ENCODE data around the gene PDIA4. TPM values are rescaled to one million over a fixed set of nuclear protein-coding genes. Genes with fewer than 3 reads are reported as not detected.
"Not testable (repeated sequence)": the region's sequence is repeated elsewhere in the genome, so short reads cannot be mapped to it uniquely, and the experiment has no call there.

The PDIA4 gene
- total RNA-seq, 2 experiments from 2014 or later = 80.2 to 82.8 TPM

DNA sequence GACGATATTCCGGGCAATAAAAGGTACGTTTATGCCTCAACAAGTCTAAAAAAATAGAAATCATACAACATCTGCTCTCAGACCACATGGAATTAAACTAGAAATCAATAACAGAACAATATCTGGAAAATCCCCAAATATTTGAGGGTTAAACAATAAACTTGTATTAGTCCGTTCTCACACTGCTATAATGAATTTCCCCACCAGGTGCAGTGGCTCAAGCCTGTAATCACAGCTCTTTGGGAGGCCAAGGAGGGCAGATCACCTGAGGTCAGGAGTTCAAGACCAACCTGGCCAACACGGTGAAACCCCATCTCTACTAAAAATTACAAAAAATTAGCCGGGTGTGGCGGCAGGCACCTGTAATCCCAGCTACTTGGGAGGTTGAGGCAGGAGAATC is 49.2 kb downstream of the PDIA4 start:
- H3K9me3 Mint-ChIP-seq; DNase-seq; H3K36me3 Mint-ChIP-seq (ENCODE audit: low read depth); CTCF ChIA-PET; H3K27me3 Mint-ChIP-seq (ENCODE audit: low read depth); H3K4me3 Mint-ChIP-seq: not testable (repeated sequence)
- H3K27ac Mint-ChIP-seq = peak overlapping the region; percentile 55
- intact Hi-C loops (cut with micrococcal nuclease) = loop anchor here (1.0 kb wide), 1 partner anchor 13 kb away; no protein-coding TSS in a partner anchor
- peaks cover 25% of the 10 kb centered on the region for H3K4me1 Mint-ChIP-seq (ENCODE audit: low read depth)

DNA sequence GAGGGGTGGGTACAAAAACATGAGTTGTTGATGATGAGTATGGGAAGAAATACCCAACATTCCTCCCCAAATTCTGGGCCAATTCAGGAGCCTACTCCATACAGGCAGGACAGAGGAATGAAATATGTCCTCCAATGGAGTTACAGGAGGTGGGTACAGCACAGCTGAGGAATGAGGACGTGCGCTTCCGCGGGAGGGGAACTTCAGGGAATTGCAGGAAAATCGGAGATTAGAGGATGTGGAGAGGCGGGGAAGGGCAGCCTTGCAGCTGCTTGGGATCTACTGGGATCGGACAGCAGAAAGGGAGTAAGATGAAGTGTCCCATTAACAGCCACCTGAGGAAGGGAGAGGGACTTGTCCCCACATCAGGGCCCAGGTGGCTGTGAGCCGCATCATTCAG is 50.2 kb downstream of the PDIA4 start:
- Mint-ChIP-seq H3K9me3 (peaks cover 6% of the 10 kb centered on the region), H3K36me3 (ENCODE audit: low read depth) (no peaks in the 10 kb centered on the region), H3K4me3 (no peak overlapping the region), H3K4me1 (ENCODE audit: low read depth) (peaks cover 17% of the 10 kb centered on the region), H3K27ac (no peak overlapping the region), H3K27me3 (ENCODE audit: low read depth) (no peaks in the 10 kb centered on the region)
- intact Hi-C loops (cut with micrococcal nuclease) = no loop called here
- DNase-seq = no peak
- CTCF ChIA-PET = interaction anchor here (0.6 to 1.0 kb wide), 2 partner anchors 10 to 255 kb away, joined by 3 to 4 read pairs; no protein-coding TSS in a partner anchor

DNA sequence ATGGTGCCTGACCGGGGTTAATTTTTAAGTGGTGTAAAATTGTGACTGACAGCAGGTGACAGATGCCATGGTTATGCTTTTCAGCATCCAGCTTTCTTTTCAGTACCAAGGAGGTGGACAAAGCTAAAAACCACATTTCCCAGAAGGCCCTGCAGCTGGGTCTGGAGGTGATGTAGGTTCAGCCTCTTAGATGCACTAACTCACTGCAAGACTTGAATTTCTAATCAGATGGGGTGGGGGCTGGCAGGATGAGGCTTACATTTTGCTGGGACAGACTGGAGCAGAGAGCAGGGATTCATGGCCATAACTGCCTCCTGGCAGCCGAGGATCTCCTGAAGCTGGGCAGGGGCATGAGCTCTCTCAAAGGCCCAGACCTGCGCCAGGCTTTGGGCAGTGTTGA is 52.4 kb downstream of the PDIA4 start:
- Mint-ChIP-seq H3K27me3 (ENCODE audit: low read depth) (no peaks in the 10 kb centered on the region), H3K36me3 (ENCODE audit: low read depth) (no peaks in the 10 kb centered on the region), H3K4me1 (ENCODE audit: low read depth) (peaks cover 15% of the 10 kb centered on the region), H3K9me3 (no peaks in the 10 kb centered on the region), H3K27ac (no peak overlapping the region), H3K4me3 (no peak overlapping the region)
- CTCF ChIA-PET = no interaction called here
- intact Hi-C loops (cut with micrococcal nuclease) = no loop called here
- DNase-seq = no peak

DNA sequence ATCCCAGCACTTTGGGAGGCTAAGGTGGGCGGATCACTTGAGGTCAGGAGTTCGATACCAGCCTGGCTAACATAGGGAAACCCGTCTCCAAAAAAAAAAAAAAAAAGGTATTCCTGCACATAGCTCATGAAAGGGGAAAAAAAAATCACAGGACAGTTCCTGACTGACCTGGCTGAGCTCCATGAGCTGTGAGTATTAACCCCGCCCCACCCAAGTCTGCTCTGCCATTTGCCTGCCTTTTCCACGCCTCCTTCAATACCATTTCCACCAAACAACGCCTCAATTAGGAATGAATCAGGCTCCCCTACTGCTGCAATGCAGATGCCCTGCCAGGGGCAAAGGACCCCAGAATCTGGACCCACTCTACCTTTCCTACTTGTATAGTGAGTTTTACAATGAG is 55.0 kb downstream of the PDIA4 start:
- Mint-ChIP-seq H3K27me3 (ENCODE audit: low read depth) (no peaks in the 10 kb centered on the region), H3K36me3 (ENCODE audit: low read depth) (no peaks in the 10 kb centered on the region), H3K9me3 (no peaks in the 10 kb centered on the region), H3K4me1 (ENCODE audit: low read depth) (no peaks in the 10 kb centered on the region), H3K4me3 (no peak overlapping the region), H3K27ac (no peak overlapping the region)
- CTCF ChIA-PET = no interaction called here
- no peak for DNase-seq
- intact Hi-C loops (cut with micrococcal nuclease) = no loop called here

DNA sequence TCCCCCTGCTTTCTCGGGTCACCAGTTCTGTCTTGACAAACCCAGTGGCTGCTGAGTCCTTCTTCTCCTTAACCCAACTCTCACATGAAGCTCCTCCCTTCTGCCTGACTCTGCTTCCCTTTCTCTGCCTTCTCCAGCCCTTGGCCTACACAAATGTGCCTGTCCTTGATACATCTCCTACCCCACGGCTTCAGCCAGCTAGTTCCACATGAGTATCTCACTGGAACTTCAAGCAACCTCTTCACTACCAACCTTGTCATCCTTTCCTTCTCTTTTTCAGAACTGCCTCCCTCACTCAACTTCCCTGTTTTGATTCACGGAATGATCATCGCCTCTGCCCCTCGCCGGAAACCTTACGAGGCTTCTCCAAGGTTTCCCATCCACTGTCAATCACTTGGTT is 55.9 kb downstream of the PDIA4 start:
- no peaks in the 10 kb centered on the region for H3K4me1 Mint-ChIP-seq (ENCODE audit: low read depth)
- intact Hi-C loops (cut with micrococcal nuclease) = no loop called here
- H3K36me3 Mint-ChIP-seq (ENCODE audit: low read depth) = no peaks in the 10 kb centered on the region
- CTCF ChIA-PET = interaction anchor here (1.0 kb wide), 2 partner anchors 14 to 397 kb away, joined by 3 read pairs; no protein-coding TSS in a partner anchor
- H3K27me3 Mint-ChIP-seq (ENCODE audit: low read depth) = no peaks in the 10 kb centered on the region
- no peaks in the 10 kb centered on the region for H3K9me3 Mint-ChIP-seq
- H3K4me3 Mint-ChIP-seq = no peak overlapping the region
- no peak overlapping the region for H3K27ac Mint-ChIP-seq
- DNase-seq = no peak

DNA sequence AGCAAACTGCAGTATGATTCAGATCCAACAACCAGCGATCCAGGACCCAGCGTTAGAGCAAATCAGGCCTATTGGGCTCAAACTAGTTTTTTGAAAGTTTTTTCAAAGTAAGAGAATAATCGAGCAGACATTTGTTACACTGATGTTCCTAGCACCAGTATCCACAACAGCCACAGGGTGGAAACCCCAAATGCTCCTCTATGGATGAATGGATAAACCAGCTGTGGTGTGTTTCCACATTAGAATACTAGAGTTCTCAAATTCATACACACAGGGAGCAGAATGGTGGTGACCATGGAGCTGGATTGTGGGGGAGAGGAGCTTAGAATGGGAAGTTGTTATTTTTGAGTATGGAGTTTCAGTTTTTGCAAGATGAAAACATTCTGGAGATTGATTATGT is 60.7 kb downstream of the PDIA4 start:
- Mint-ChIP-seq H3K36me3 (ENCODE audit: low read depth) (no peaks in the 10 kb centered on the region), H3K4me1 (ENCODE audit: low read depth) (peaks cover 20% of the 10 kb centered on the region), H3K9me3 (no peaks in the 10 kb centered on the region), H3K4me3 (no peak overlapping the region), H3K27ac (no peak overlapping the region), H3K27me3 (ENCODE audit: low read depth) (no peaks in the 10 kb centered on the region)
- no peak for DNase-seq
- CTCF ChIA-PET = interaction anchor here (0.6 to 2.9 kb wide), 8 partner anchors 10 to 392 kb away, joined by 3 to 27 read pairs (median 4); no protein-coding TSS in a partner anchor
- intact Hi-C loops (cut with micrococcal nuclease) = loop anchor here (1.0 to 2.0 kb wide), 2 partner anchors 161 to 702 kb away; no protein-coding TSS in a partner anchor

DNA sequence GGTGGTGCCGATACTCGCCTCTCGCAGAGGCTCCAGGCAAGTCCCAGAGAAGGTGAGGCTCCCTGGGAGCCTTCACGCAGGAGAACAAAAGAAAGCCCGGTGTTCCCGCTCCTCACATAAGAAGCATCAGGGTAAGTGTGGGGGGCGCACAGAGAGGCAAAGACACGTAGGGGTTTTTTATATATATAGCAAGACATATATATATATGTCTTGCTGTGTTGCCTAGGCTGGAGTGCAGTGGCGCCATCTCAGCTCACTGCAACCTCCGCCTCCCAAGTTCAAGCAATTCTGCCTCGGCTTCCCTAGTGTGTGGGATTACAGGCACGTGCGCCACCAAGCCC is 61.3 kb downstream of the PDIA4 start:
- DNase-seq = no peak
- Mint-ChIP-seq H3K4me1 (ENCODE audit: low read depth) (peaks cover 25% of the 10 kb centered on the region), H3K27ac (no peak overlapping the region), H3K9me3 (no peaks in the 10 kb centered on the region), H3K4me3 (peak overlapping the region; percentile 55), H3K27me3 (ENCODE audit: low read depth) (no peaks in the 10 kb centered on the region), H3K36me3 (ENCODE audit: low read depth) (no peaks in the 10 kb centered on the region)
- intact Hi-C loops (cut with micrococcal nuclease) = loop anchor here (1.0 to 2.0 kb wide), 2 partner anchors 160 to 702 kb away; no protein-coding TSS in a partner anchor
- CTCF ChIA-PET = interaction anchor here (1.0 to 2.9 kb wide), 10 partner anchors 9 to 462 kb away, joined by 3 to 27 read pairs (median 4); no protein-coding TSS in a partner anchor

DNA sequence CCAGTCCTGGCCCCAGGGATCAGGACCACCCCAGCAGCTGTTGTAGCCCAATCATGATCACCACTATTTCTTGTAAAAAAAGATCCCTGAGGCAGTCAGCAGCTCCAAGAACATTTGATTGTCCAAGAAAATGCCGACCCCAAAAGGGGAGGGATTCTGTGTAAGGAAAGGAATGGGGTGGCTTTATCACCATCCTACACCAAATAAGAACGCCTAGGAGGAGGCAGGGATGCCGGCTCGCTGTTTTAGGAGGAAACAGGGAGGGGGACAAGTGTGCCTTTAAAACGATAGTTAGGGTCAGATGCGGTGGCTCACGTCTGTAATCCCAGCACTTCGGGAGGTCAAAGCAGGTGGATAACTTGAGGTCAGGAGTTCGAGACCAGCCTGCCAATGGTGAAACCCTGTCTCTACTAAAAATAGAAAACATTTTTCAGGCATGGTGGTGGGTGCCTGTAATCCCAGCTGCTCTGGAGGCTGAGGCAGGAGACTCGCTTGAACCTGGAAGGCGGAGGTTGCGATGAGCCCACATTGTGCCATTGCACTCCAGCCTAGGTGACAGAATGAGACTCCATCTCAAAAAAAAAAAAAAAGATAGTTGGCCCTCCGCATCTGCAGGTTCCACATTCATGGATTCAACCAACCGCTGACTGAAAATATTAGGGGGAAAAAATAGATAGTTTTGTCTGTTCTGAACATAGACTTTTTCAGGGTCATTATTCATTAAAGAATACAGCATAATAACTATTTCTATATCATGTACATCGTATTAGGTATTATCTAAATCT is 63.6 kb downstream of the PDIA4 start:
- H3K4me3 Mint-ChIP-seq = peak overlapping the region; percentile 10
- DNase-seq = peak; percentile 52
- intact Hi-C loops (cut with micrococcal nuclease) = loop anchor here (1.0 kb wide), 1 partner anchor 19 kb away; no protein-coding TSS in a partner anchor
- H3K36me3 Mint-ChIP-seq (ENCODE audit: low read depth) = no peaks in the 10 kb centered on the region
- no peaks in the 10 kb centered on the region for H3K9me3 Mint-ChIP-seq
- CTCF ChIA-PET = interaction anchor here (0.6 to 2.4 kb wide), 12 partner anchors 19 to 648 kb away, joined by 3 to 19 read pairs (median 6); no protein-coding TSS in a partner anchor
- H3K27ac Mint-ChIP-seq = no peak overlapping the region
- H3K27me3 Mint-ChIP-seq (ENCODE audit: low read depth) = no peaks in the 10 kb centered on the region
- H3K4me1 Mint-ChIP-seq (ENCODE audit: low read depth) = peaks cover 25% of the 10 kb centered on the region

DNA sequence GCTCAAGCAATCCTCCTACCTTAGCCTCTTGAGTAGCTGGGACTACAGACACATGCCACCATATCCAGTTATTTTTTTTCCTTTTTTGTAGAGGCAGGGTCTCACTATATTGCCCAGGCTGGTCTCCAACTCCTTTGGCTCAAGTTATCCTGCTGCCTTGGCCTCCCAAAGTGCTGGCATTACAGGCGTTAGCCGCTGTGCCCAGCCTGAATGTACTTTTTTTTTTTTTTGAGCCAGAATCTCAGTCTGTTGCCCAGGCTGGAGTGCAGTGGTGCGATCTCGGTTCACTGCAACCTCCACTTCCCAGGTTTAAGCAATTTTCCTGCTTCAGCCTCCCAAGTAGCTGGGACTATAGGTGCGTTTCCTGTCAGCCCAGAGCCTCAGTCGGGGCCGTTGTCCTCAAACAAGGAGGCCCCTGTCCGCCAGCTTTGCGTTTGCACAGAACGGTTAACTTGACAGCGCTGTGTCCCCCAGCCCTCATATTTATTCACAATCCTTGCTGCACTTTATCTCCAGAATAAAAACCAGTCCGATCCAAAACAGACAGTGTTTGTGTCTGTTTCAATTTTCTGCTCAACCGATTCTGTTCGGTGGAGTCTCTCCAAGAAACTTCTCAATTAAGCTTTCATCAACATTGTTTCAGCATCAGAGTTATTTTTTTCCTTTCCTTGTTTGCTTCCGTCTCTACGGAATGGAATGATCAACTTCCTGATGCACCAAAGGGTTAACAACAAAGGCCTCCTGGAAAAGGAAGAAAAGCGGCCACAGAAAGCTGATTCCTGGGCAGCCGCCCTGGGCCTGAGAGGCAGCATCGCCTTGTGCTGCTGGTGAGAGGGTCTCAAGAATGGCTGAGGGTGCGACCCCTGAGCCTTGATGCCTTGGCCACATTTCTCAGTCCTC is 64.5 kb downstream of the PDIA4 start:
- no peaks in the 10 kb centered on the region for H3K27me3 Mint-ChIP-seq (ENCODE audit: low read depth)
- intact Hi-C loops (cut with micrococcal nuclease) = loop anchor here (1.0 to 2.0 kb wide), 6 partner anchors 19 to 267 kb away; no protein-coding TSS in a partner anchor
- DNase-seq = no peak
- CTCF ChIA-PET = interaction anchor here (0.6 to 2.4 kb wide), 38 partner anchors 13 to 708 kb away, joined by 3 to 19 read pairs (median 4); partner anchors contain the start of gene CUL1
- H3K27ac Mint-ChIP-seq = peak overlapping the region; percentile 6
- H3K4me3 Mint-ChIP-seq = peak overlapping the region; percentile 91
- peaks cover 25% of the 10 kb centered on the region for H3K4me1 Mint-ChIP-seq (ENCODE audit: low read depth)
- H3K36me3 Mint-ChIP-seq (ENCODE audit: low read depth) = no peaks in the 10 kb centered on the region
- H3K9me3 Mint-ChIP-seq = no peaks in the 10 kb centered on the region

DNA sequence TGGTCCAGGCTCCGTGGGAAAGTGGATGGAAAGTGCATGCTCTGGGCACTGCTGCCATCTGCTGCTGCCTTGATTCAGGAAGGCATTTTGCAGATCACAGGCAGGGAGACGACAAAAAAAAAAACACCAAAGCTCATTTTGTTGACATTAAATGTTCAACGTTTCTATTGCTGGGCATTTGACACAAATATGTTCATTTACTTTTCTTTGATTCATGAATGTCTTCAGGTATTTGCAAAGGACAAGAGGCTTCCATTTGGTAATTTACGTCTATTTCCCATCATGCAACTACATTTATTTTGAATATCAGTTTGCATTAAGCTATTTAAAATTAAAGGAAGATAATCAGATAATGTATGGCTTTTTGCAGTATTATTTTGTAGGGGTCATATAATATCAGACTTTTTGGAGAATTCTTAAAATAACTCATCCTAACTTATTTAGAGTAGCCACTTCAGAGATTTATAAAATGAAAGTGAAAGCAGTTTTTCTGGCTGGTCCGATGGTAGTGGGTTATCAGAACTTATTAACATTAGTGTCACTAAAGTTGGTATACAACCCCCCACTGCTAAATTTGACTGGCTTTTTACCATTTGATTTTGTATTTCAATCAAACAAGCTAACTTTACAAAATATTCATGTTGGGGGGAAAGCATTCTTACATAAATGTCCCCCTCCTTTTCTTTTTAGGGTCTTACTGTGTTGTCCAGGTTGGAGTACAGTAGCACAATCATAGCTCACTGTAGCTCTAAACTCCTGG is 65.3 kb downstream of the PDIA4 start:
- Mint-ChIP-seq H3K27ac (peak overlapping the region; percentile 95), H3K4me1 (ENCODE audit: low read depth) (peaks cover 25% of the 10 kb centered on the region), H3K4me3 (peak overlapping the region; percentile 91), H3K36me3 (ENCODE audit: low read depth) (no peaks in the 10 kb centered on the region), H3K27me3 (ENCODE audit: low read depth) (no peaks in the 10 kb centered on the region), H3K9me3 (no peaks in the 10 kb centered on the region)
- intact Hi-C loops (cut with micrococcal nuclease) = loop anchor here (1.0 to 2.0 kb wide), 12 partner anchors 22 to 698 kb away; partner anchors contain the start of gene EZH2
- peak; percentile 86 for DNase-seq
- CTCF ChIA-PET = interaction anchor here (0.6 to 2.4 kb wide), 43 partner anchors 14 to 707 kb away, joined by 3 to 19 read pairs (median 4); partner anchors contain the start of gene CUL1

DNA sequence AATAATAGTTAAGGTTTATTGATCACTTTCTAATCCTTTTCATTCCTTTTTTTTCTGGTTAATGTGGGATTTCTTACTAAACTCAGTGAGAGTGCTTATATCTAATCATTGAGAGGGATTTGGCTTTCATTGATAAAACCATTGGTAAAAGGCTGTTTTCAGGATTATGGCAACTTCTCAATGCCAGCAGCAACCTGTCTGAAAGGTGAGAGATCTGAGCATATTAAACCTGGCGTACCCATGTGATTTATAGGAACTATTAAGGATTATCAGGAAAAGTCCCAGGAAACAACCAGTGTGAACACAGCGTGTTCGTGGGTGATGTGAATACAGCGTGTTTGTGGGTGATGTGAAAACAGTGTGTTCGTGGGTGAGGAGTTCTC is 65.9 kb downstream of the PDIA4 start:
- H3K4me1 Mint-ChIP-seq (ENCODE audit: low read depth) = peaks cover 25% of the 10 kb centered on the region
- no peaks in the 10 kb centered on the region for H3K27me3 Mint-ChIP-seq (ENCODE audit: low read depth)
- no peaks in the 10 kb centered on the region for H3K9me3 Mint-ChIP-seq
- no peaks in the 10 kb centered on the region for H3K36me3 Mint-ChIP-seq (ENCODE audit: low read depth)
- peak overlapping the region; percentile 95 for H3K27ac Mint-ChIP-seq
- no peak for DNase-seq
- CTCF ChIA-PET = interaction anchor here (0.7 to 2.4 kb wide), 26 partner anchors 20 to 700 kb away, joined by 3 to 19 read pairs (median 4); partner anchors contain the start of gene CUL1
- intact Hi-C loops (cut with micrococcal nuclease) = loop anchor here (1.0 to 2.0 kb wide), 9 partner anchors 21 to 697 kb away; partner anchors contain the start of gene EZH2
- H3K4me3 Mint-ChIP-seq = peak overlapping the region; percentile 91
